A375 (cell line): ENCODE measurements around the gene CTAGE6. TPM values are rescaled to one million over a fixed set of nuclear protein-coding genes. Genes with fewer than 3 reads are reported as not detected.

ENCODE experiments used
- small RNA-seq: library from RNA; depleted of rRNA; stranded (forward); fragments of <200 nt; gene quantifications from one replicate; pipeline ENCODE3, GENCODE V24; 2014
- total RNA-seq: library from RNA; depleted of rRNA; stranded (reverse); fragments of >200 nt; shearing (Covaris generic); gene quantifications from 2 replicates; pipeline ENCODE4 v1.2.3, GENCODE V29; 2014; rRNA removed

CTAGE6 gene
- total RNA-seq = not detected in 2 replicates

DNA sequence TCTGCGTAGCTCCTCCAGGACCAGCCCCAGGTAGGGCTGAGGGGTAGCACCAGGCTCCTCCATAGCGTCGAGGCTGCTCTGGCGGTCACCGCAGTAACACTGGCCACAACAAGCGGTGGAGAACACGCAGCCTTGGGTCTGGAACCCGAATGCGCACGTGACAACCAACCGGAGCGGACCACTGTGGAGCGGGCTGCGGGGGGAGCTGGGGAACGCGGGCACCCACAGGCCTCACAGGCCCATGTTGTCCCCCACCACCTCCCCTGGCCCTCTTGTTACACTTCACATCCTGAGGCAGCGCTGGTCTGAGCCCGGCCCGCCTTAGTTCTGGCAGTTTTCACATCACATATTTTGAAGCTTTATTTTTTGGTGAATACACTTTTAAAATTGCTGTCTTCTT is at the start of gene CTAGE6:
TSS of gene CTAGE6 (minus strand) at position 101 of the 400 bp plus-strand sequence. CDS start at position 63, 38 bp downstream.

Small RNA genes lying within 50 kb of the gene (small RNA-seq; reads per million reads assigned to genes)
- not detected for gene RNU6-267P

Other genes starting within 250 kb of the CTAGE6 start
- gene CTAGE15, start 185.9 kb downstream of the CTAGE6 start, total RNA-seq = not detected in 2 replicates
- gene TCAF2, start 136.7 kb downstream of the CTAGE6 start, total RNA-seq = 4.1 and 4.4 TPM in 2 replicates
- gene TCAF1, start 144.5 kb upstream of the CTAGE6 start, total RNA-seq = 27.6 and 30.8 TPM in 2 replicates
- not detected in 2 replicates for gene OR2F2, start 177.5 kb upstream of the CTAGE6 start, total RNA-seq
- gene OR2F1, start 197.1 kb upstream of the CTAGE6 start, total RNA-seq = 0.05 TPM in 1 of 2 replicates, not detected in the other
- not detected in 2 replicates for gene OR6B1, start 242.6 kb upstream of the CTAGE6 start, total RNA-seq